AG20443 (cell line): ENCODE measurements around the gene TMPRSS9.
"Not testable (repeated sequence)": the region's sequence is repeated elsewhere in the genome, so short reads cannot be mapped to it uniquely, and the experiment has no call there.

ENCODE experiments used
- DNase-seq: peaks from one replicate; pipeline ENCODE4 v3.0.0; 2012; ENCODE audit warnings: low spot score, mixed read lengths

The TMPRSS9 gene

DNA sequence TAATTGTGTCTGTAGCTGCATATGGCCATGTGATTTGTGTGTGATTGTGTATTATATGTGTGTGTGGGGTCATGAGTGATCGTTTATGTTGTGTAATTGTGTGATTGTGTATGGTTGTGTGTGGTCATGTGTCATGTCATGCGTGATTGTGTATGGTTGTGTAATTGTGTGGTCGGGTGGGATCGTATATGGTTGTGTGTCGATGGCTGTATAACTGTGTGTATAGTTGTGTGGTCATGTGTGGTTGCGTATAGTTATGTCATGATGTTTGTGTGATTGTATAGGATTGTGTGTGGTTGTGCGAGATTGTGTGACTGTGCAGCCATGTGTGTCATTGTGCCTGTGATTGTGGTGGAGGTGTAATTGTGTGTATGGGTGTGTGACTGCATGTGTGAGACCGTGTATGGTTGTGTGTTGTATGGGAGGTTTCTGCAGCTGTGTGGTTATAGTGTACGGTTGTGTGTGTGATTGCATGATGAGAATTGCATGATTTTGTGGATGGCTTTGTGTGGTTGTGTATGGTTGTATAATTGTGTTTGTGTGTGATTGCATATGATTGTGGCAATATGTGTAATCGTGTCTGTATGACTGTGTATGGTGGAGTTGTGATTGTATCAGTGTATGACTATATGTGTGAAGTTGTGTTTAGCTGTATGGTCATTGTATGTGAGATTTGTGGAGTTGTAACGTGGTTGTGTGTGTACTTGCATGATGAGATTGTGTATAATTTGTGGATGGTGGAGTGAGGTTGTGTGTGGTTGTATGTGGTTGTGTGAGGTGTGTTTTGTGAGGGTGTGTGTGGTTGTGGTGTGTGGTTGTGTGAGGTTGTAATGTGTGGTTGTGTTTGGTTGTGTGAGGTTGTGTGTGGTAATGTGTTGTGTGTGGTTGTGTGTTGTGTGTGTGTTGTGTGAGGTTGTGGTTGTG lies 2.2 kb downstream of the TMPRSS9 start:
- DNase-seq = no peak

DNA sequence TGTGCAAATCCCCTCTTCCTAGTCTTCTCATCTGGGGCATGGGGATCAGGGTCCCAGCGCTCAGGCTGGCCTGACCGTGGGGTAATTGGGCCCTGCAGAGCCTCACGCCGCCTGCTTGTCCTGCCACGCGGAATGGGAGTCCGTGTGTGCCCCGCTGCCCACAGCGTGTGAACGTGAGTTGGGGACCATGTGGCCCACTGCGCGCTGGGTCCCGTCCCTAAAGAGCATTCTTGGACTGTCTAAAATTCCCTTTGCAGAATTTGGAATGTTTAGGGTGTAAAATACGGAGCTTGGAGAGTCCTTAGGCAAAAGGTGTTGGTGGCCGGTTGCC lies 2.9 kb downstream of the TMPRSS9 start:
- no peak for DNase-seq

DNA sequence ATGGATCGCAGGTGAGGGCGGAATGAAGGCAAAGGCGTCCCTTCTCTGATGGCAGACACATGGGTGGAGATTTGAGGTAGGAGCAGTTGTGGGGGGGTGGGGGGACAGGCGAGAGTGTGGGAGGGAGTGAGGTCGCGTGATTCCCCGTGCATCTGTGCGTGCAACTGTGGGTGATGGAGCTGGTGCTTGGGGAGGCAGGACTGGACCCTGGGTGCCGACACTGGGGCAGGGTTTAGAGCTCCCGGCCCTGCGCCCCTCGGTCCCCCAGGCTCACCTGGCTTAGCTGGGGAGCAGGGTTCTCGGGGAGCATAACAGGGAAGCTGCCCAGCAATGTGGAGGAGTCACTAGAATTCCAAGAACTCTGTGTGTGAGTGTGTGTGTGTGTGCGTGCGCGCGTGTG lies 3.4 kb downstream of the TMPRSS9 start:
- DNase-seq = no peak

DNA sequence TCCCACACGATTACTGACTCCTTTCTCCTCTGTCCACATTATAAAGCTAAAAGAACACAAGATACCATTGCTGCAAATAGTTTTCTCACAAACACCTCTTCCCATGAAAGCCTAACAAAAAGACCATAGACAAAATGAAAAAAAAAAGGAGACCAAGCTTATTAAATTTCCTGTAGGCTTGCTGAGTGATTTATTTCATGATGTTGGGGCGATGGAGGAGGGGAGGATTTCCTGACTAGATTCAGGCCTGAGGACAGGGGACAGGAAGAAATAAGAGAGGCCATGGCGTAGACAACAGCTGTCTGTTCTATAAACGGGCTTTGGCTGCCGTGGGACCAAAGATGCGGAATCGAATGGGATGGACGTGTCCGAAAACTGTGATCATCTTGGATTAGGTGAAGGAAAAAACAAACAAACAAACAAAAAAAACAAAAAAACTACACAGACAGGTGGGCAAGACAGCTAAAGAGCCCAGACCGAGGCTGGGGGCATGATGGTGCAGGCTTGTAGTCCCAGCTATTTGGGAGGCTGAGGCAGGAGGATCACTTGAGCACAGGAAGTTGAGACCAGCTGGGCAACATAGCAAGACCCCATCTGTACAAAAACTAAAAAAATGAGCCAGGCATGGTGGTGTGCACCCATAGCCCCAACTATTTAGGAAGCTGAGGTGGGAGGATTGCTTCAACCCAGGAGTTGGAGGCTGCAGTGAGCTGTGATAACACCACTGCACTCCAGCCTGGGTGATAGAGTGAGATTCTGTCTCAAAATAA lies 5.3 kb downstream of the TMPRSS9 start:
- no peak for DNase-seq

- DNase-seq = peak; percentile 70
These were observed 11.6 kb downstream of the TMPRSS9 start for GRCh38 chr19:2371656-2372055.

DNA sequence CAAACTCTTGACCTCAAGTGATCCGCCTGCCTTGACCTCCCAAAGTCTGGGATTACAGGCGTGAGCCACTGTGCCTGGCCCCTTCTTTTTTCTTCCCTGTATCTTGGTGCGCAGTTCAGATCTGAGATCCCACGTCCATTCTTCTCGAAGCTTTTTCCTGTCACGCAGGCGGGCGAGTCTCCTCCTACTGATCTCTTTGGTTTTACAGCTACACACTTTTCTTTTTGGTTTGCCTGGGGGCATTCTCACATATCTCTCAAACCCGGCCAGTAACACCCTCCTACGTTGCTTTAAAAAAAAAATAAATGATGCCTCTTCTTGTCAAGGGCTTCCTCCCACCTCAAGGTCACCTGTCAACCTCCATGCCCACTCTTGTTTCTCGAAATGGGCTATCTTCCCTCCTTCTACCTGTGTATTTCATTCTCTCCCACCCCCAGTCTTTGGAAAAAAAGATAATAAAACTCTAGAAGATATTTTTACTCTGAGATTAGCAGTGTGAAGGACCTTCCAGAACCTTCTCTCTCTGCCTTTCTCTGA lies 12.1 kb downstream of the TMPRSS9 start:
- DNase-seq = no peak

GRCh38 chr19:2374808-2375207 lies 14.7 kb downstream of the TMPRSS9 start:
- DNase-seq = peak; percentile 55

DNA sequence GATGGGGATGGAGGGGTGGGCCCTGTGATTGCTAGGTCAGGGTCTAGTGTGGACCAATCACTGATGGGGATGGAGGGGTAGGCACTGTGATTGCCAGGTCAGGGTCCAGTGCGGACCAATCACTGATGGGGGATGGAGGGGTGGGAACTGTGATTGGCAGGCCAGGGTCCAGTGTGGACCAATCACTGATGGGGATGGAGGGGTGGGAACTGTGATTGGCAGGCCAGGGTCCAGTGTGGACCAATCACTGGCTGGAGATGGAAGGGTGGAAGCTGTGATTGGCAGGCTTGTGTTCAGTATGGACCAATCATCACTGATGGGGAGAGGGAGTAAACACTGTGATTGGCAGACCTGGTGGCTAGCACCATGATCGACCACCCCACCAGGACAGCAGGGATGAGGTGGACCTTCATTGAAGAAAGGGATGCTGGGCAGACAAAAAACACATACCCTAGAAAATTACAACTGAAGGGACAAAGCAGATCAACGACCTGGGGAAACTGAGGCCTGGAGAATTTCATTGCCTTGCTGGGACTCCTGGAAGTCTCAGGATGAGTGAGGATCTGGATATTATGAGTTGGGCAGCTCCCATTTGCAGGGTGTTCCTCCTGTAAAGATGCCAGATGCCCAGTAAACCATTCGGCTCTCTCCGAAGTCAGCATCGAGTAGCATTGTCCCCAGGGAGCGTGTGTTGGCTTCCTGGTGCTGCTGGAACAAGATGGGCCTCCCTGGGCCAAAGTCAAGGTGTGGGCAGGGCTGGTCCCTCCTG lies 15.5 kb downstream of the TMPRSS9 start:
- DNase-seq = no peak

DNA sequence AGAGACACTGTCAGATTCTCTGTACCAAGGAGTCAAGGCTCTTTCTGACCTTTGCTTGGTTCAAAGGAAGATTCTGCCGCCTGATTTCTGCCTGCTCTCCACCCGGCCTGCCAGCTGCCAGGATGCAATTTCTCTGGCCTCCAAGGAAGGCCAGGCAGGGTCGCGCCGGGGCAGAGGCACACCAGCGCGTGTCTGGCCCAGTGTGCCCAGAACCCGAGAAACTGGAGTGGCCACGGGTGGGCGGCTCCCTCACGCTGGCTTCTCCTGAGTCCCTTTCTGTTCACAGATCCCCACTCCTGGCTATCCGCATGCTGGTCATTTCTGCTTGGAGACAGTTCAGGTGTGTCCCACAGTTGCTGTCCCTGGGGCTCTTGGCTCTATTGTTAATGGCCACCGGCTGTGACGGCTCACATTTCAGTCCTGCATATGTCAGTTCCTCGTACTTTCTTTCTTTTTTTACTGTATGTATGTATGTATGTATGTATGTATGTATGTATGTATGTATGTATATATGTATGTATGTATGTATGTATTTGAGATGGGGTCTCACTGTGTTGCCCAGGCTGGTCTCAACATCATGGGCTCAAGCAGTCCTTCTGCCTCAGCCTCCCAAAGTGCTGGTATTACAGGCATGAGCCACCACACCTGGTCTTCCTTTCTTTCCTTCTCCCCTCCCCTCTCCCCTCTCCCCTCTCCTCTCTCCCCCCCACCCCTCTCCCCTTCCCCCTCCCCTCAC lies 16.9 kb downstream of the TMPRSS9 start:
- DNase-seq = no peak

DNA sequence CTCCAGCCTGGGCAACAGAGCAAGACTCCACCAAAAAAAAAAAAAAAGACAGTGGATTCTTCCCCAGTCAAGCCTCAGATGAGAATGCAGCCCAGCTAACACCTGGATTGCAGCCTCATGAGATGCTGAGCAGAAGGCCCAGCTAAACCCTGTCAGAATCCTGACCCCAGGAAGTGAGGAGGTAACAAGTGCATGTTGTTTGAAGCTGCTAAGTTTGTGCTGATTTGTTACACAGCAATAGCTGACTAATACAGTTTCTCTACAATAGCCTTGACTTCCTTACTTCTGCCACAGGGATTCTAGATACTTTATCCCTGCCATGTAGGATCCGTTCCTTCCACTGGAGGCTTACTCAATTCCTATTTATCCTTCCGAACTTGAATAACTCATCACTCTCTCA lies 20.5 kb downstream of the TMPRSS9 start:
- no peak for DNase-seq

DNA sequence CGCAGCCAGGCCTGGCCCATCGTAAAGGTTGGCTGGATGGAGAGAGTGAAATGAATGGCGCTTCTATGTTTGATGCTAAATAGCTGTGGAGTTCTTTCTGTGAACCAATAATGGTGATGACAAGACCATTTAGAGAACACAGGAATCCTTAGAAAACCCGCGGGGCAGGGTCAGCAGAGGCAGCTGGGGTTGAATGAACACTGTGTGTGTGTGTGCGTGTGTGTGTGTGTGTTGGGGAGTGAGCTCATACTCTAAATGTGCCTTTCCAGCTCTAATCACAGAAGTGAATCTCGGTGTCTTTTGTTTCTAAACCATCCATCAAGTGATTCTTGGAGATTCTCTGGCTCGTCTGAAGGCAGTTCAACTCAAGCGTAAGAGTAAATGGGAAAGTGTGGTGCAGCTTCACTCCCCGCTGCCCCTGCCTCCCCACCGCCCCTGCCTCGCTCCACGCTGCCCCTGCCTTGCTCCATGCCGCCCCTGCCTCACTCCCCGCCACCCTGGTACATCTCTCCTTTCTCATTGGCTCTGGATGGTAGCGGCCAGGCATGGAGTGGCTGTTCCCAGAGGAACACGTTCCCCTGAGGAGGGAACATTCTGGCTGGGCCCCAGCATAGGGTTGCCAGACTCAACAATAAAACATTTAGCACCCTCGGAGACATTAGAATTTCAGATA lies 21.2 kb downstream of the TMPRSS9 start:
- no peak for DNase-seq

DNA sequence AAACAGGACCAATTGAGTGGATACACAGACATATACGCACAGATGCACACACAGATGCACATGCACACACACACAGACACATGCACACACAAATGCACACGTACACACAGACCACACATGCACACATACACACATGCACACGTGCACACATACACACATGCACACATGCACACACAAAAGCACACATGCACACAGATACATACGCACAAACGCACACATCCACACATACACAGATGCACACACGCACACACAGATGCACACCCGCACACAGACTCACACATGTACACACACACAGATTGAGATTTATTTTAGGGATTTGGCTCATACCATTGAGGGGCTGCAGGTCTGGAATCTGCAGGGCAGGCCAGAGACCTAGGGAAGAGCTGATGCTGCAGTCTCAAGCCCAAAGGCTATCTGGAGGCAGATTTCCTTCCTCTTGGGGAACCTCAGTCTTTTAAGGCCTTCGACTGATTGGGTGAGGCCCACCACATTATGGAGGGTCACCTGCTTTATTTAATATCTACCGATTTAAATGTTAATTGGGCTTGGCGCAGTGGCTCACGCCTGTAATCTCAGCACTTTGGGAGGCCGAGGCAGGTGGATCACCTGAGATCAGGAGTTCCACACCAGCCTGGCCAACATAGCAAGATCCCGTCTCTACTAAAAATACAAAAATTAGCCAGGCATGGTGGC lies 22.6 kb downstream of the TMPRSS9 start:
- DNase-seq = no peak

GRCh38 chr19:2385053-2385721 lies 25.1 kb downstream of the TMPRSS9 start:
- peak; percentile 85 for DNase-seq

DNA sequence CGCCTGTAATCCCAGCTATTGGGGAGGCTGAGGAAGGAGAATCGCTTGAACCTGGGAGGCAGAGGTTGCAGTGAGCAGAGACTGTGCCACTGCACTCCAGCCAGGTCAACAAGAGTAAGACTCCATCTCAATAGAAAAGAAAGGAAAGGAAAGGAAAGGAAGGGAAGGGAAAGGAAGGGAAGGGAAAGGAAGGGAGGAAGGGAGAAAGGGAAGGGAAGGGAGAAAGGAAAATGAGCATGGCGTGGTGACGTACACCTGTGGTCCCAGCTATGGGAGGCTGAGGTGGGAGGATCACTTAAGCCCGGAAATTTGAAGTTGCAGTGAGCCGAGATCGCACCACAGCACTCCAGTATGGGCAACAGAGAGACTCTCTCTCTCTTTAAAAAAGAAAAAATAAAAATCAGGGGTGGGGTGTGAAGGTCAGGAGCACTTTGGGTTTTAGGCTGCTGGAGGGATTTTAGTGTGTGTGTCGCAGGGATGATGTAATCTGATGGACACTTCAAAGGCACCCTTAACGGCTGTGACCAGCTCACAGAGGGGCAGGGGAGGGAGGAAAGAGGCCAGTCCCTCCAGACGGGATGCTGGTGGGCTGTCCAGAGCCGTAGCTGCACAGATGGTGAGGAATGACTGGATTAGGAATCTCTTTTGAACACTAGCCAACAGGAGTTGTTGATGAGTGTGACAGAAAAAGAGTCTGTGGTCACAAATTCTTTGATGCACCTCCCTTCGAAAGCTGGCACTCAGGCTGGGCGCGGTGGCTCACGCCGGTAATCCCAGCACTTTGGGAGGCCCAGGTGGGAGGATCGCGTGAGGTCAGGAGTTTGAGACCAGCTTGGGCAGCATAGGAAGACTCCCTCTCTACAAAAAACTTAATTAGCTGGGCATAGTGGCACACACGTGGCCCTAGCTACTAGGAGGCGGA lies 27.6 kb downstream of the TMPRSS9 start:
- DNase-seq = no peak

DNA sequence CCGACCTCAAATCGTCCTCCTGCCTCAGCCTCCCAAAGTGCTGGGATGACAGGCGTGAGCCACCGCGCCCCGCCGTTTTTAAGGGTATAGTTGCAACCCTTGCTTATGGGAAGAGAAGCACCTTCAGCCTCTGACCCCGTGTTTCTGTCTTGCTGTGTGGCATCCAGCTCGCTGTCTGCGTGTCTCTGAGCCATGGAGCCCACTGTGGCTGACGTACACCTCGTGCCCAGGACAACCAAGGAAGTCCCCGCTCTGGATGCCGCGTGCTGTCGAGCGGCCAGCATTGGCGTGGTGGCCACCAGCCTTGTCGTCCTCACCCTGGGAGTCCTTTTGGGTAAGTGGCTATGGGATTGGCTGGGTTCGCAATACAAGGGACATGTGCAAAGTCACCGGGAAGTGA lies 29.5 kb downstream of the TMPRSS9 start:
- DNase-seq = no peak

GRCh38 chr19:2391118-2391725 lies 31.2 kb downstream of the TMPRSS9 start:
- DNase-seq = peak; percentile 73

- DNase-seq = no peak
These were observed 32.3 kb downstream of the TMPRSS9 start for GRCh38 chr19:2392366-2392765.

DNA sequence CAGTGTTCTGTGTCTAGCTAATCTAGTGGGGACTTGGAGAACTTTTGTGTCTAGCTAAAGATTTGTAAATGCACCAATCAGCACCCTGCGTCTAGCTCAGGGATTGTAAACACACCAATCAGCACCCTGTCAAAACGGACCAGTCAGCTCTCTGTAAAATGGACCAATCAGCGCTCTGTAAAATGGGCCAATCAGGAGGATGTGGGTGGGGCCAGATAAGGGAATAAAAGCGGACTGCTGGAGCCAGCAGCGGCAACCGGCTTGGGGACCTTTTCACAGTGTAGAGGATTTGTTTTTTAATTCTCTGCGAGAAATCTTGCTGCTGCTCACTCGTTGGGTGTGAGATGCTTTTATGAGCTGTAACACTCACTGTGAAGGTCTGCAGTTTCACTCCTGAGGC lies 32.8 kb downstream of the TMPRSS9 start:
- not testable (repeated sequence) for DNase-seq
